GM21526 (cell line): Measurements from ENCODE around the gene CTIF.

ENCODE experiments used
- ATAC-seq: cut with Tn5 transposase; IDR thresholded peaks from one replicate; pipeline ENCODE4 v1.9.1; 2021; ENCODE audit warnings: moderate library complexity; ENCODE audit not compliant: unreplicated experiment, low FRiP score

CTIF gene

GRCh38 chr18:48550101-48550729 is 11.4 kb downstream of the CTIF start:
- ATAC-seq = no peak

GRCh38 chr18:48551100-48551499 is 12.3 kb downstream of the CTIF start:
- no peak for ATAC-seq

- ATAC-seq = no peak
These were observed 13.3 kb downstream of the CTIF start for GRCh38 chr18:48552130-48552529.

- ATAC-seq = no peak
These were observed 14.4 kb downstream of the CTIF start for GRCh38 chr18:48553236-48553635.

DNA sequence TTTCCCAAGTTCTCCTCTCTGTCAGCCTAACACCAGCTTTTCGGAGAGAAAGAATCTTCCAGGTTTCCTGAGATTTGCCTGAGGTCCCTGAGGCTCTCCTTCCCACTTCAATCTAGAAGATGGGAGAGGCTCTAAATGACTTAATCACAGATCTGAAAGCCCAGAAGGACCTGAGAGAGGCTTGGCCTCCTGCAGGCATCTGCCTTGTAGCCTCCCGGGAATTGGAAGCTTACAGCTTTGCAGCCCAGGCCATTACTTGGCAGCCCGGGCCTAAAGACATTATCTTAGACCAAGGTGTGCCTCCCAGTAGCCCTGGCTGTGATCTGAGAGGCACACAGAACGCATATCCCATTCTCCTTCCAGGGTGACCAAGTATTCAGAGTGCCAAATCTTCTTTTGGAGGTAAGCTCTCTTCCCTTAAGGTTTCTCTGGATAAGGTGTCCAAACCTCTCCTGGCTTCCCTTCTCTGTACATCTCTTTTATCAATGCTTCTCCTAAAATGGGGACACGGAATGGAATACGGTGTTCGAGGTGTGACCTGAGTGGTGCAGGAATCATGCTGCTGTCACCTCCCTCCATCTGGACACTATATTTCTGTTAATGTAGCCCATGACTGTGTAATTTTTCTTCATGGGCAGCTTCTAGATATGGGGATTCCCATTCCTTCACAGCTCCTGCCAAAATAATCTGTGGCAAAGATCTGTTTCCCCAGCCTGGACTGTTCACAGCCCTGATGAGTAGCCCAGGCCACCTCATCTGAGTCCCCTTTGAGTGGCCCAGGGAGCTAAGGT is 16.0 kb downstream of the CTIF start:
- ATAC-seq = no peak

GRCh38 chr18:48555465-48555995 is 16.7 kb downstream of the CTIF start:
- no peak for ATAC-seq

DNA sequence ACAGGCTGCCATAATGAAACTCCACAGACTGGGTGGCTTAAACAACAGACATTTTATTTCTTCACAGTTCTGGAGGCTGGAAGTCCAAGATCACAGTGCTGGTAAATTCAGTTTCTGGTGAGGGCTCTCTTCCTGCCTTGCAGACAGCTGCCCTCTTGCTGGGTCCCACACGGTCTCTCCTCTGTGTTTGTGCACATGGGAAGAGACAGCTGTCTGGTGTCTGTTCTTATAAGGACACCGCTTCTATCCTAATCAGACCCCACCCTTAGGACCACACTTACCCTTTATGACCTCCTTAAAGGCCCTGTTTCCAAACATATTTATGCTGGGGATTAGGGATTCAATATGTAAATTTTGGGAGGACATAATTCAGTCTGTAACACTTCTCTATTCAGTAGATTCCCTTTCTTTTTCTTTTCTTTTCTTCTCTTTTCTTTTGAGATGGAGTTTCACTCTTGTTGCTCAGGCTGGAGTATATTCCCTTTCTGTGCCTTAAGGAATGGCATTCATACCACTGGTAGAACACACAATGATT is 18.9 kb downstream of the CTIF start:
- ATAC-seq = no peak

- no peak for ATAC-seq
These were observed 19.4 kb downstream of the CTIF start for GRCh38 chr18:48558248-48558647.

DNA sequence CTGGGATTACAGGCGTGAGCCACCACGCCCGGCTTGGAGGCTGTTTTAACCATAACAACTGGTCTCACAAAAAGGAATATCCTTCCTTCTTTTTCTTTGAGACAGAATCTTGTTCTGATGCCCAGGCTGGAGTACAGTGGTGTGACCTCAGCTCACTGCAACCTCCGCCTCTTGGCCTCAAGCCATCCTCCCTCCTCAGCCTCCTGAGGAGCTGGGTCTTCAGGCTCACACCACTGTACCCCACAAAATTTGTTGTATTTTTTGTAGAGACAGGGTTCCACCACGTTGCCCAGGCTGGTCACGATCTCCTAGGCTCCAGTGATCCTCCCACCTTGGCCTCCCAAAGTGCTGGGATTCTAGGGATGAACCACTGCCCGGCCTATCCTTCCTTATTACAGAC is 21.7 kb downstream of the CTIF start:
- ATAC-seq = no peak

- no peak for ATAC-seq
These were observed 23.2 kb downstream of the CTIF start for GRCh38 chr18:48562075-48562474.

DNA sequence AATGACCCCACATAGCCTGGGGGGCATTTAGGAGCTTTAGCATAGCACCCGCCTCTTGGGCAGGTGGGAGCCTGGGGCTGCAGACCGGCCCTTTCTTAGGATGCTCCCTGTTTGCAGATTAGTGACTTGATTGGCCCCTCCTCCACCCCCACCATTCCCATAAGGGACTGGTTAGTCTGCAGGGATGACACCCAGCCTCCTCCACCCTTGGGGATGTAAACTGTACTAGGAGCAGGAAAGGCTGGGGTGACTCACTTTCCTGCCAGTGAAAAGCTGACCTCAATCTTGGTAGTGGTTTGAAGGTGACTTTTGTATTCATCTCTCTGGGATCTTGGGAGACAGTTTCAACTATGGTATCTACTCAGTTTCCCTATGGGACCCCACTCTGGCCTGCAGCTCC is 24.2 kb downstream of the CTIF start:
- no peak for ATAC-seq

GRCh38 chr18:48564139-48564538 is 25.3 kb downstream of the CTIF start:
- no peak for ATAC-seq

GRCh38 chr18:48565105-48565504 is 26.3 kb downstream of the CTIF start:
- no peak for ATAC-seq

DNA sequence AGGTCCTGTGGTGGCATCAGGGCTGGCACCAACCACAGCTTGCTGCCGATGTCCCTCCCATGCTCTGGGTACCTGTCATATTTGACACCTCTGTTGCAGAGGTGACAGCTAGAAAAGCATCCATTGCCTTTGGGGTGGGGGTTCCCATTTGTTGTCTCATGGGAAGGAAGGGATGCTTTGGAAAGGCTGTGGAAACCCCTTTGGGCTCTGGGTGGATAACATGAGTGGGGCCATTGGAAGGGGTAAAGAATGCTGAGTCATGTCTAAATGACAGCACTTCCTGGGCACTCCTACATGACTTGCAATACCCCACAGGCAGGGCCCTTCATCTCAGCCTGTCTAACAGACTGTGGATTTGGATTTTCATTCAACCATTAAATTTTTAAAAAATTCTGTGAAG is 27.8 kb downstream of the CTIF start:
- ATAC-seq = no peak

- no peak for ATAC-seq
These were observed 28.6 kb downstream of the CTIF start for GRCh38 chr18:48567388-48567787.

DNA sequence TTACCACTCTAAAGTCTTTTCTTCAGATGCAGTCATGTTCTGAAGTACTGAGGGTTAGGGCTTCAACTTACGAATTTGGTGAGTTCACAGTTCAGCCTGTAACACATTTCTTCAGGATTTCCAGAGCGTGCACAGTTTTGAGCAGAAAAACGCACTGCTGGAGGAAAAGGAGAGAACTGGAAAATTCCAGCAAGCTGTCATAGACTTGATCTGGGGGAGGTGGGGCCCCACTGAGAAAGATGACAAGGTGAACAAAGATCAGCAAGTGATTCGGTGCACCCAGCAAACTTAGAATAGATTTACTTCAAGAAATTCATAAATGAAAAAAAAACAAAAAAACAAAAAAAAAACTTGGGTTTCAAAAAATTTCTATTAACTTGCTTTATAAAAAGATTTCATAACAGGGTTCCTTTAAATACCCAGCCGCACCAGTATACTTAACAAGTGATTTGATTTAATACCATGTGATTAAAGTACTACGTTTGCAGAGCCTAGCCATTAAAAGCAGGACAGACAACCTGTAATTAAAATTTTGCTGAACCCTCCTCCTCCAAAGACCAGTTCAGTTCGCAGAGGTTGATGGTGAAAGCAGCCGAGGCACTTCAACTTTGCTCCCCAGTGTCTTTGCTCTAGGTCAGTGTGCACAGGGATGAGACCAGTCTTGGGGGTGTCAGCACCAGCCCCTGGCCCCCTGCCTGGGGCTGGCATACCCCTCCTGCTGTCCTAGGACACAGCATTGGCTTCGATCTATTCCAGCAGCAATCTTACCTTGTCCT is 30.5 kb downstream of the CTIF start:
- no peak for ATAC-seq

DNA sequence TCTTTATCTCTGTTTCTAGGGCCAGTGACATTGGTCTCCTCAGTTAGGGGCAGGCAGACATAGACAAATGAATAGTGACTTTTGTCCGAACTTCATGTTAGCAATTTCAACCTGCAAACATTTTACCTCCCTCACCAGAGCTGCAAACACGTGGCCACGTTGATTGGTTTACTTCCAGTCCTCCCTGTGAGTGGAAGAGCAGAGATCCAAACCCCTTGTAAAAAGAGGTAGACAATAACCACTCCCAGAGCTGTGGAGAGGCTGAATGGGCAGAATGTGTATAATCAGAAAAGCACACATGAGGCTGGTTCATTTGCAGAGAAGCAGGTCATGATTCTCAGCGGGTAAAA is 31.1 kb downstream of the CTIF start:
- no peak for ATAC-seq

- no peak for ATAC-seq
These were observed 31.5 kb downstream of the CTIF start for GRCh38 chr18:48570313-48570712.

DNA sequence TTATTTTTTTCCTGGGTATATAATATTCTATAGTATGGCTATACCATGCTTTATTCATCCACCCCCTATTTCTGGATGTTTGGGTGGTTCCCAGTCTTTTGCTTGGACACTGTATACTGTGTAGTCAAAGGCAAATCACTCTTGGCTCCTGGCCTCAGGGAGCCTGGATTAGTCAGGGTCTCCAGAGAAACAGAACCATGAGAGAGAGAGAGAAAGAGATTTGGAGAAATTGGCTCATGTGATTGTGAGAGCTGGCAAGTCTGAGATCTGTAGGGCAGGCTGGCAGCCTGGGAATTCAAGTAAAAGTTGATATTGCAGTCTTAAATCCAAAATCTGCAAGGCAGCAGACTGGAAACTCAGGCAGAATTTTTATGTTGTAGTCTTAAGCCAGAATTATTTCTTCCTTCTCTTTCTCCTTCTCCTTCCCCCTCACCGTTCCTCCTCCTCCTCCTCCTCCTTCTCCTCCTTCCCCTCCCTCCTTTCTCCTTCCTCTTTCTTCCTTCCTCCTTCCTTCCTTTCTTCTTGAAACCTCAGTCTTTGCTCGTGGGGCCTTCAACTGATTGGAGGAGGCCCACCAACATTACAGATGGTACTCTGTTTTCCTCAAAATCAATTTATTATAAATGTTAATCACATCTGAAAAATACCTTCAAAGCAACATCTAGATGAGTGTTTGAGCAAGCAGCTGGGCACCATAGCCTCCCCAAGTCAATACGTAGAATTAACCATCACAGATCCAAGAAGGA is 33.0 kb downstream of the CTIF start:
- ATAC-seq = no peak

GRCh38 chr18:48572402-48573126 is 33.7 kb downstream of the CTIF start:
- no peak for ATAC-seq
